Kidney glomerular epithelial cell (primary cell): ENCODE measurements around the gene B3GNT9.
A peak's percentile ranks its signal among the peaks of the same experiment; 100 is the strongest.

Source experiments
- DNase-seq: peaks from one replicate; lab custom pipeline; 2025; lab: John Stamatoyannopoulos, UW

B3GNT9 gene

GRCh38 chr16:67112591-67113399, 38.0 kb downstream of the B3GNT9 start:
- no peak for DNase-seq

- DNase-seq: no peak
Observed at GRCh38 chr16:67111951-67112444, 38.8 kb downstream of the B3GNT9 start.

- DNase-seq: peak; percentile 85
Observed at GRCh38 chr16:67109407-67110135, 41.2 kb downstream of the B3GNT9 start, which contains the start of gene PHAF1. Gene PHAF1, plus strand, starts transcription at chr16:67109941. Its CDS starts 235 bp downstream, at chr16:67110176.

GRCh38 chr16:67108931-67109406, 41.8 kb downstream of the B3GNT9 start:
- no peak for DNase-seq

- no peak for DNase-seq
Observed at GRCh38 chr16:67108489-67108888, 42.3 kb downstream of the B3GNT9 start.

GRCh38 chr16:67105881-67106280, 44.9 kb downstream of the B3GNT9 start:
- DNase-seq: no peak

GRCh38 chr16:67105246-67105645, 45.6 kb downstream of the B3GNT9 start:
- DNase-seq: no peak

- DNase-seq: no peak
Observed at GRCh38 chr16:67104845-67105244, 46.0 kb downstream of the B3GNT9 start.

- peak; percentile 19 for DNase-seq
Observed at GRCh38 chr16:67104061-67104460, 46.7 kb downstream of the B3GNT9 start.

- DNase-seq: peak; percentile 22
Observed at GRCh38 chr16:67101311-67102082, 49.3 kb downstream of the B3GNT9 start.

- no peak for DNase-seq
Observed at GRCh38 chr16:67100569-67101310, 50.1 kb downstream of the B3GNT9 start.

GRCh38 chr16:67098599-67098998, 52.2 kb downstream of the B3GNT9 start:
- DNase-seq: no peak
